K562 (cell line): Measurements from ENCODE around the gene GCA. TPM values are rescaled to one million over a fixed set of nuclear protein-coding genes. Genes with fewer than 3 reads are reported as not detected.
A peak's percentile ranks its signal among the peaks of the same experiment; 100 is the strongest.

Experiments
- CGGBP1 ChIP-seq: fragments of 250-450 bp; sonication (Bioruptor Pico); IDR thresholded peaks from 2 replicates; pipeline ENCODE4 v1.9.0; 2021; ENCODE audit warnings: mild to moderate bottlenecking
- TEAD1 ChIP-seq, 2 experiments: fragments of 450-650 bp in 1 of 2; sonication (generic) in 1 of 2; formaldehyde crosslinking; IDR thresholded peaks; 2 replicates each; pipeline versions ENCODE4 v1.4.0 to v1.8.0; 2020 to 2022; ENCODE audit warnings: mild to moderate bottlenecking in 2 of 2, missing genetic modification reagents in 1 of 2
- ZBTB40 ChIP-seq, 2 experiments: fragments of 450-650 bp in 1 of 2; sonication (generic) in 1 of 2; formaldehyde crosslinking in 1 of 2; IDR thresholded peaks; 2 replicates each; pipeline versions ENCODE4 v1.7.1 to v1.9.0; 2016 to 2022; ENCODE audit warnings: inconsistent platforms in 1 of 2, mild to moderate bottlenecking in 1 of 2, missing genetic modification reagents in 1 of 2
- polyA plus RNA-seq, 8 experiments: library from polyadenylated mRNA; depleted of rRNA in 4 of 8; stranded (reverse) in 5 of 8; unstranded in 3 of 8; fragments of >200 nt; fragmentation: Nextera tagmentation in 2 of 8; fragmentation: Illumina TruSeq in 1 of 8; extraction: Ambion mirVana in 2 of 8; extraction: Trizol in 1 of 8; gene quantifications; 2 replicates each; pipeline versions ENCODE4 v1.2.1 to v1.2.3, GENCODE V29; 2011 to 2014; ENCODE audit warnings: inconsistent platforms in 1 of 8, missing spikeins in 1 of 8
- total RNA-seq, 7 experiments: library from RNA; depleted of rRNA in 6 of 7; stranded (reverse); fragments of >200 nt in 6 of 7; fragmentation: Illumina TruSeq in 2 of 7; extraction: Trizol in 2 of 7; gene quantifications; 2 replicates each; pipeline versions ENCODE4 v1.2.1 to v1.2.3, GENCODE V29; 2011 to 2021; ENCODE audit warnings: low replicate concordance in 1 of 7

The GCA gene
- total and polyA plus RNA-seq, 9 of the 15 experiments (the other 6 are each of a cell fraction or from before 2014, with no cell fraction given): 0.24 to 0.79 (median 0.41) TPM; not detected in 1

GRCh38 chr2:162317058-162317742 is 26.7 kb upstream of the GCA start (continued):
- TF ChIP-seq ZBTB40 (IDR thresholded peaks at IDR 0.05) (peak; percentile 86), ZBTB40 (CRISPR knock-in tag; IDR thresholded peaks at IDR 0.05) (peak; percentile 84), CGGBP1 (CRISPR knock-in tag) (no peak), TEAD1 (CRISPR knock-in tag; IDR thresholded peaks at IDR 0.05) (no peak)
- TF ChIP-seq, all 486 proteins: peak for 2
